ENCODE data around the gene GAS6. TPM values are rescaled to one million over a fixed set of nuclear protein-coding genes. Genes with fewer than 3 reads are reported as not detected.

The GAS6 gene
- polyA plus RNA-seq, 1 donor from 2014 or later: 52.4 TPM

DNA sequence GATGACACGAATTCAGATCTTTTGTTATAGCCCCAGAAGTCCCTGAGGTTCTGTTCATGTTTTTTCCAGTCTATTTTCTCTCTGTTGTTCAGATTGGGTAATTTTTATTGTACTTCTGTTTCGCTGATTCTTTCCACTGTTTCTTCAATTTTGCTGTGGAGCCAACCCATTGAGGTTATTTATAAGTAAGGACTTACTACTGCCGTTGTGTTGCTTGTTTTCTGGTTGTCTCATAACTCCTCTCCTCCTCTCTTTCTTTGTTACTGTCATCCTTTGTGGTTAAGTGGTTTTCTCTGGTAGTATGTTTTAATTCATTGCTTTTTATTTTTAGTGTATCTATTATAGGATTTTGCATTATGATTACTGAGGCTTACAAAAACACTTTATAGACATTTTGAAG lies 48.7 kb upstream of the GAS6 start:
- Histone ChIP-seq H3K4me2 (ENCODE audit: low read length) (no peak overlapping the region), H3K27ac (ENCODE audit: low read length) (no peak overlapping the region), H3K36me3 (ENCODE audit: insufficient read depth, low read length) (no peaks in the 10 kb centered on the region), H3K79me2 (replicated peaks; ENCODE audit: insufficient read depth, low read length) (no peaks in the 10 kb centered on the region), H2AFZ (ENCODE audit: low read depth, low read length) (no peak overlapping the region), H3F3A (ENCODE audit: insufficient read depth, low read length, poor library complexity, severe bottlenecking) (no peaks in the 10 kb centered on the region), H3K9me3 (ENCODE audit: low read length) (no peaks in the 10 kb centered on the region), H3K4me3 (ENCODE audit: low read length) (no peak overlapping the region), H3K9me2 (ENCODE audit: insufficient read depth, low read length) (no peaks in the 10 kb centered on the region), H3K9ac (ENCODE audit: low read length) (no peak overlapping the region), H4K20me1 (ENCODE audit: insufficient read depth) (no peaks in the 10 kb centered on the region), H3K27me3 (ENCODE audit: insufficient read depth, low read depth, low read length) (no peaks in the 10 kb centered on the region)
- no peak for TF ChIP-seq RAD21 (conservative IDR thresholded peaks at IDR 0.05)
- TF ChIP-seq EZH2 (IDR thresholded peaks at IDR 0.05; ENCODE audit: borderline replicate concordance, insufficient read depth, low read length, poor library complexity, severe bottlenecking): no peak
- no peak for TF ChIP-seq SMC3 (conservative IDR thresholded peaks at IDR 0.05; ENCODE audit: poor library complexity)
- no peak for TF ChIP-seq POLR2AphosphoS5 (IDR thresholded peaks at IDR 0.05)

DNA sequence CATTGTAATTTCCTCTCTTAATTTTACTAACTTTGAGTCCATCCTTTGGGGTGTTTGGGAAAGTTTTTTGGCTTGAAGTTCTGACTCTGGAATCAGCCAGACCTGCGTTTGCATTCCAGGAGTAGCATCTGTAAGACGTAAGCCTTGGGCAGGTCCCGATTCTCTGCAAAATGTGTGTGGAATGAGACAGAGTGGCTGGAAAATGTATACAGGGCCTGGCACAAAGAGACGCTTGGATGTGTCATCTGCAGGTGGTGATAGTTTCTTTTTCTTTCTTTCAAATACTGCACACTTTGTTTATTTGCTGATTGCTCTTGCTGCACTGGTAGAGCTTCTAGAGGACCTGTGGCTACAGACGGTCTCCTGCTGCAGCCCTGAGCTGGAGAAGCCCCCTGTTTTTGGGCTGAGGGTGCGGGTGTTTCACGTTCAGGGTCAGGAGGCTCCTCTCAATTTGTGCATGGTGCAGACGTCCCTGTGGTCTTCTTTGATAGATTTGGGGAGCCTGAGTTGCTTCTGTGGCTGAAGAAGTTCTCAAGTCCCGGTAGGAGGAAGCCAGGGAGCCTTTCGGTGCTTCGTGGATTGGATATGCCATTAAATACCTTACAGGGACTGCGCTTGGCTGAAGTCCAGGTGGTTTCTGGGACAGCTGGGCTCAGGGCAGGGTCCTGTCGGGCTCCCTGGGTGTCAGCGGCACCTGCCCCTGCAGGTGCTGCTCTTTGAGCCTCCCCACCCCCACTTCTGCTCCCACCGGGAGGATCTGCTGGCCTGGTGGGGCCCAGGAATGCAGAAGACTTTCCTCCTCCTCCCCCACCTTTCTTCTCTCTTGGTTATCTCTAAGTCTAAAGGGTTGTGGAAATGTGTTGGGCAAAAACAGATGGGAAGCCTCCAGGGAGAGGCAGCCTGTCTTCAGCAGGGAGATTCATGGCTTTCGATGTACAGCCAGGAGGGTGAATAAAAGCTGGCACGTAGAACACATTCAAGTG lies 44.0 kb upstream of the GAS6 start:
- Histone ChIP-seq H3K36me3 (ENCODE audit: insufficient read depth, low read length) (no peaks in the 10 kb centered on the region), H3K79me2 (replicated peaks; ENCODE audit: insufficient read depth, low read length) (no peaks in the 10 kb centered on the region), H3K4me3 (ENCODE audit: low read length) (no peak overlapping the region), H3K9ac (ENCODE audit: low read length) (no peak overlapping the region), H3K27ac (ENCODE audit: low read length) (no peak overlapping the region), H3K27me3 (ENCODE audit: insufficient read depth, low read depth, low read length) (no peaks in the 10 kb centered on the region), H4K20me1 (ENCODE audit: insufficient read depth) (no peaks in the 10 kb centered on the region), H3K9me3 (ENCODE audit: low read length) (no peaks in the 10 kb centered on the region), H3K9me2 (ENCODE audit: insufficient read depth, low read length) (no peaks in the 10 kb centered on the region), H3K4me2 (ENCODE audit: low read length) (no peak overlapping the region), H3F3A (ENCODE audit: insufficient read depth, low read length, poor library complexity, severe bottlenecking) (no peaks in the 10 kb centered on the region), H2AFZ (ENCODE audit: low read depth, low read length) (no peak overlapping the region)
- no peak for TF ChIP-seq EZH2 (IDR thresholded peaks at IDR 0.05; ENCODE audit: borderline replicate concordance, insufficient read depth, low read length, poor library complexity, severe bottlenecking)
- TF ChIP-seq EP300 (conservative IDR thresholded peaks at IDR 0.05; ENCODE audit: poor library complexity, severe bottlenecking): no peak

DNA sequence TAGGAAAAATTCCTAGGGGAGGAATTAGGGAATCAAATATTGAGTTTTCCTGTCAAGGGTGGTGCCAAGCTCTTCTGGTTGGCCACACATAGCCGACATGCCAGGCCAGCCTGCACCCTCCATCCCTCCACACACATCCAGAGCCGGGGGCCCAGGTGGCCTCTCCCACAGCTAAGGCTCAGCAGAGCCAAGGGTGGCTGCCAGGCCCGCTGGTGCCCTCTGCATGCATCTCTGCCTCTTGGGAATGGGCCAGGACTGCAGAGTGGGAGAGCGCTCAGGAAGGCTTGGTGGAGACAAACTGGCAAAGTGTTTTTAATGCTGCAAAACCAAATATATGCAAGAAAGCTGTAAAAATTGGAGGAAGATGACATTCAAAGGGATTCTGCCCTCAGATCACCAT lies 42.7 kb upstream of the GAS6 start:
- no peak for TF ChIP-seq MXI1 (conservative IDR thresholded peaks at IDR 0.05; ENCODE audit: poor library complexity, severe bottlenecking)
- TF ChIP-seq, protein P1, sequence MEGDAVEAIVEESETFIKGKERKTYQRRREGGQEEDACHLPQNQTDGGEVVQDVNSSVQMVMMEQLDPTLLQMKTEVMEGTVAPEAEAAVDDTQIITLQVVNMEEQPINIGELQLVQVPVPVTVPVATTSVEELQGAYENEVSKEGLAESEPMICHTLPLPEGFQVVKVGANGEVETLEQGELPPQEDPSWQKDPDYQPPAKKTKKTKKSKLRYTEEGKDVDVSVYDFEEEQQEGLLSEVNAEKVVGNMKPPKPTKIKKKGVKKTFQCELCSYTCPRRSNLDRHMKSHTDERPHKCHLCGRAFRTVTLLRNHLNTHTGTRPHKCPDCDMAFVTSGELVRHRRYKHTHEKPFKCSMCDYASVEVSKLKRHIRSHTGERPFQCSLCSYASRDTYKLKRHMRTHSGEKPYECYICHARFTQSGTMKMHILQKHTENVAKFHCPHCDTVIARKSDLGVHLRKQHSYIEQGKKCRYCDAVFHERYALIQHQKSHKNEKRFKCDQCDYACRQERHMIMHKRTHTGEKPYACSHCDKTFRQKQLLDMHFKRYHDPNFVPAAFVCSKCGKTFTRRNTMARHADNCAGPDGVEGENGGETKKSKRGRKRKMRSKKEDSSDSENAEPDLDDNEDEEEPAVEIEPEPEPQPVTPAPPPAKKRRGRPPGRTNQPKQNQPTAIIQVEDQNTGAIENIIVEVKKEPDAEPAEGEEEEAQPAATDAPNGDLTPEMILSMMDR (IDR thresholded peaks at IDR 0.05; ENCODE audit: poor library complexity, severe bottlenecking): no peak
- TF ChIP-seq RAD21 (conservative IDR thresholded peaks at IDR 0.05): no peak
- TF ChIP-seq, protein P2, sequence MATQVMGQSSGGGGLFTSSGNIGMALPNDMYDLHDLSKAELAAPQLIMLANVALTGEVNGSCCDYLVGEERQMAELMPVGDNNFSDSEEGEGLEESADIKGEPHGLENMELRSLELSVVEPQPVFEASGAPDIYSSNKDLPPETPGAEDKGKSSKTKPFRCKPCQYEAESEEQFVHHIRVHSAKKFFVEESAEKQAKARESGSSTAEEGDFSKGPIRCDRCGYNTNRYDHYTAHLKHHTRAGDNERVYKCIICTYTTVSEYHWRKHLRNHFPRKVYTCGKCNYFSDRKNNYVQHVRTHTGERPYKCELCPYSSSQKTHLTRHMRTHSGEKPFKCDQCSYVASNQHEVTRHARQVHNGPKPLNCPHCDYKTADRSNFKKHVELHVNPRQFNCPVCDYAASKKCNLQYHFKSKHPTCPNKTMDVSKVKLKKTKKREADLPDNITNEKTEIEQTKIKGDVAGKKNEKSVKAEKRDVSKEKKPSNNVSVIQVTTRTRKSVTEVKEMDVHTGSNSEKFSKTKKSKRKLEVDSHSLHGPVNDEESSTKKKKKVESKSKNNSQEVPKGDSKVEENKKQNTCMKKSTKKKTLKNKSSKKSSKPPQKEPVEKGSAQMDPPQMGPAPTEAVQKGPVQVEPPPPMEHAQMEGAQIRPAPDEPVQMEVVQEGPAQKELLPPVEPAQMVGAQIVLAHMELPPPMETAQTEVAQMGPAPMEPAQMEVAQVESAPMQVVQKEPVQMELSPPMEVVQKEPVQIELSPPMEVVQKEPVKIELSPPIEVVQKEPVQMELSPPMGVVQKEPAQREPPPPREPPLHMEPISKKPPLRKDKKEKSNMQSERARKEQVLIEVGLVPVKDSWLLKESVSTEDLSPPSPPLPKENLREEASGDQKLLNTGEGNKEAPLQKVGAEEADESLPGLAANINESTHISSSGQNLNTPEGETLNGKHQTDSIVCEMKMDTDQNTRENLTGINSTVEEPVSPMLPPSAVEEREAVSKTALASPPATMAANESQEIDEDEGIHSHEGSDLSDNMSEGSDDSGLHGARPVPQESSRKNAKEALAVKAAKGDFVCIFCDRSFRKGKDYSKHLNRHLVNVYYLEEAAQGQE (IDR thresholded peaks at IDR 0.05; ENCODE audit: borderline replicate concordance): no peak
- no peak for TF ChIP-seq TAF1 (IDR thresholded peaks at IDR 0.05; ENCODE audit: low read depth)
- no peak for TF ChIP-seq EZH2 (IDR thresholded peaks at IDR 0.05; ENCODE audit: borderline replicate concordance, insufficient read depth, low read length, poor library complexity, severe bottlenecking)
- no peak for TF ChIP-seq SMC3 (conservative IDR thresholded peaks at IDR 0.05; ENCODE audit: poor library complexity)
- no peak for TF ChIP-seq EP300 (conservative IDR thresholded peaks at IDR 0.05; ENCODE audit: poor library complexity, severe bottlenecking)
- no peak for TF ChIP-seq POLR2AphosphoS5 (IDR thresholded peaks at IDR 0.05)
- no peaks in the 10 kb centered on the region for H3K36me3 ChIP-seq (ENCODE audit: insufficient read depth, low read length)
- H3F3A ChIP-seq (ENCODE audit: insufficient read depth, low read length, poor library complexity, severe bottlenecking): no peaks in the 10 kb centered on the region
- no peaks in the 10 kb centered on the region for H3K27me3 ChIP-seq (ENCODE audit: insufficient read depth, low read depth, low read length)
- no peaks in the 10 kb centered on the region for H4K20me1 ChIP-seq (ENCODE audit: insufficient read depth)
- H3K9ac ChIP-seq (ENCODE audit: low read length): no peak overlapping the region
- no peak overlapping the region for H3K27ac ChIP-seq (ENCODE audit: low read length)
- H3K9me3 ChIP-seq (ENCODE audit: low read length): no peaks in the 10 kb centered on the region
- H2AFZ ChIP-seq (ENCODE audit: low read depth, low read length): no peak overlapping the region
- no peak overlapping the region for H3K4me3 ChIP-seq (ENCODE audit: low read length)
- no peak overlapping the region for H3K4me2 ChIP-seq (ENCODE audit: low read length)
- H3K79me2 ChIP-seq (replicated peaks; ENCODE audit: insufficient read depth, low read length): no peaks in the 10 kb centered on the region
- no peaks in the 10 kb centered on the region for H3K9me2 ChIP-seq (ENCODE audit: insufficient read depth, low read length)
